ENCODE measurements around the gene MERTK. TPM values are rescaled to one million over a fixed set of nuclear protein-coding genes. Genes with fewer than 3 reads are reported as not detected.
"Not testable (repeated sequence)": the region's sequence is repeated elsewhere in the genome, so short reads cannot be mapped to it uniquely, and the experiment has no call there.

Gene MERTK
- total RNA-seq = 10 to 100 TPM; 10.6 to 36.6 (median 24.6) TPM

DNA sequence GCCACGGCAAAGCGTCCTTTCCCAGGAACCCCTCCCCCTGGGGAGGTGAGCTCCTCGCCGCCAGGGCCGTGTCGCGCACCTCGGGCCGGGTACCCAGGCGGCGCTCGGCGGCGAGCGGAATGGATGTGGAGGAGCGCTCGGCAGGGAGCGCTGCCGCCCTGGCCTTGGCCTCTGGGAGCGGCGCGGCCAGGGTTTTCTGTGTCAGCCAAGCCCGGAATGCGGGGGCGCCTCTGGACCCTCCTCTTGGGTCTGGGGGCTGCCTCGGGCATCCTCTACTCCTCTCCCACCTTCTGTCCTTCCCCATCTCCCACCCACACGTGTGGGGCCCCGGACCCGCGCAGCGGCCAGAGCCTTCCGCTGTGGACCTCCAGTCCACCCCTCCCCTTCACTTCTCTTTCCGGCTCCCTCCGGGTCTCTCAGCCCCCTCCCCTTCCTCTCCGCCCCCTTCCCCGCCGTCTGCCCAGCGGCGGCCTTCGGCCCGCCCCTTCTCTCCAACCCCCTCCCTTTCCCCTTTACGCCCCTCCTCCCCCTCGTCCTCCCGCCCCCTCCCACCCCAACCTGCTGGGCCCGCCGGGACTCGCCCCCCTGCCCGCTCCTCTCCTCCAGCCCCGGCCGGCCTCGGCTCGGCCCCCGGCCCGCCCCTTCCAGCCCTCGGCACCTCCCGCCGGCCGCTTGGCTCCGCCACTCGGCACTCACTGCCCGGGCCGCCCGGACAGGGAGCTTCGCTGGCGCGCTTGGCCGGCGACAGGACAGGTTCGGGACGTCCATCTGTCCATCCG lies at the start of gene MERTK:
Gene MERTK, plus strand, starts transcription at position 684 of the 779 bp plus-strand sequence. CDS start 129 bp downstream, outside the sequence.
- intact Hi-C loops (cut with DNase I; ENCODE audit: low total_unique reads) = loop anchor here (5.0 kb wide), 1 partner anchor 149 kb away; no protein-coding TSS in a partner anchor
- Histone ChIP-seq H3K36me3 (no peaks in the 10 kb centered on the region), H3K4me1 (peaks cover 4 to 5% of the 10 kb centered on the region in 2 donors), H3K27ac (peak within 1 kb of the TSS; percentile 87 to 96), H3K4me3 (peak within 1 kb of the TSS; percentile 67 to 81), H3K27me3 (no peaks in the 10 kb centered on the region), H3K9me3 (no peaks in the 10 kb centered on the region)
- TF ChIP-seq, protein P1, sequence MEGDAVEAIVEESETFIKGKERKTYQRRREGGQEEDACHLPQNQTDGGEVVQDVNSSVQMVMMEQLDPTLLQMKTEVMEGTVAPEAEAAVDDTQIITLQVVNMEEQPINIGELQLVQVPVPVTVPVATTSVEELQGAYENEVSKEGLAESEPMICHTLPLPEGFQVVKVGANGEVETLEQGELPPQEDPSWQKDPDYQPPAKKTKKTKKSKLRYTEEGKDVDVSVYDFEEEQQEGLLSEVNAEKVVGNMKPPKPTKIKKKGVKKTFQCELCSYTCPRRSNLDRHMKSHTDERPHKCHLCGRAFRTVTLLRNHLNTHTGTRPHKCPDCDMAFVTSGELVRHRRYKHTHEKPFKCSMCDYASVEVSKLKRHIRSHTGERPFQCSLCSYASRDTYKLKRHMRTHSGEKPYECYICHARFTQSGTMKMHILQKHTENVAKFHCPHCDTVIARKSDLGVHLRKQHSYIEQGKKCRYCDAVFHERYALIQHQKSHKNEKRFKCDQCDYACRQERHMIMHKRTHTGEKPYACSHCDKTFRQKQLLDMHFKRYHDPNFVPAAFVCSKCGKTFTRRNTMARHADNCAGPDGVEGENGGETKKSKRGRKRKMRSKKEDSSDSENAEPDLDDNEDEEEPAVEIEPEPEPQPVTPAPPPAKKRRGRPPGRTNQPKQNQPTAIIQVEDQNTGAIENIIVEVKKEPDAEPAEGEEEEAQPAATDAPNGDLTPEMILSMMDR (IDR thresholded peaks at IDR 0.05) = peak; percentile 75 to 76 (median 76)
- peak; percentile 53 to 73 for TF ChIP-seq POLR2A (IDR thresholded peaks at IDR 0.05)
- peak; percentile 87 to 90 for DNase-seq

DNA sequence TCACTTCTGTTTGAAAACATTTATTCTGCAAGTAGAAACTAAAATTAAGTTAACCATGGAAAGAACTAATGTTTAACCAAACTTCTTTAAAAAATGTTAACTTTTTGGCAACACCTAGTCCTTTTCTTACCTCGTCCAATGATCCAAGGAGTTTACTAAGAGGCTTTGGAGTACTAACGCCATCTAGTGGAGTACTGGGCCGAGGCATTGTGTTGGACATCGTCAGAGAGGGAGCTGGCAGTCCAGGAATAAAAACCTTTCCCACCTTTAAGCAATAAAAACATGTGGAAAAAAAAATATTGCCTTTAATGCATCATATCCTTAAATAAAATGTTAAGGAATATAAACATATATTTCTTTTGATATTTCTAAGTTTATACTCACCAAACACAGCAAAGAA lies 47.8 kb upstream of the MERTK start:
- H3K36me3 ChIP-seq; intact Hi-C loops (cut with DNase I; ENCODE audit: low total_unique reads); H3K9me3 ChIP-seq; DNase-seq; H3K27ac ChIP-seq; H3K4me3 ChIP-seq; H3K4me1 ChIP-seq; H3K27me3 ChIP-seq: not testable (repeated sequence)
- TF ChIP-seq, protein P1 (IDR thresholded peaks at IDR 0.05) = peak in 1 of 4 experiments; percentile 21

DNA sequence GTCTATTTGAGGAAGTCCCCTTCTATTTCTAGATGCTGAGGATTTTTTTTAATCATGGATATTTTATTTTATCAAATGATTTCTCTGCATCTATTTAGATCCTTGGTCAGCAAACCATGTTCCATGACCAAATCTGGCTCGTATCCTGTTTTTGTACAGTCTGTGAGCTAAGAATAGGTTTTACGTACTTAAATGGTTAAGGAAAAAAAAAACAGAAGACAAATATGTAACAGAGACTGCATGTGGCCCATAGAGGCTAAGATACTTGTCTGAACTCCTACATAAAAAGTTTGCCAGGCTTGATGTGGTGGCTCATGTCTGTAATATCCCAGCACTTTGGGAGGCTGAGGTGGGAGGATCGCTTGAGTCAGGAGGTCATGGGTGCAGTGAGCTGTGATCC lies 45.9 kb upstream of the MERTK start:
- H3K4me3 ChIP-seq; H3K36me3 ChIP-seq; intact Hi-C loops (cut with DNase I; ENCODE audit: low total_unique reads); H3K27me3 ChIP-seq; H3K4me1 ChIP-seq; H3K9me3 ChIP-seq; H3K27ac ChIP-seq; DNase-seq: not testable (repeated sequence)

DNA sequence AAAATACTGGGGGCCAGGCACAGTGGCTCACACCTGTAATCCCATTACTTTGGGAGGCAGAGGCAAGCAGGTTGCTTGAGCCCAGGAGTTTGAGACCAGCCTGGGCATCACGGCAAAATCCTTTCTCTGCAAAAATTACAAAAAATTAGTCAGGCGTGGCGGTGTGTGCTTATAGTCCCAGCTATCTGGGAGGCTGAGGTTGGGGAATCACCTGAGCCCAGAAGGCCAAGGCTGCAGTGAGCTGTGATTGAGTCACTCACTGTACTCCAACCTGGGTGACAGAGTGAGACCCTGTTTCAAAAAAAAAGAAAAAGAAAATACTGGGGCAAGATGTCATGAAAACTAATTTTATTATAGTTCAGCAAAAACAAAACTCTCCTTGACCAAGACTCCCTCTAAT lies 38.4 kb upstream of the MERTK start:
- H3K4me1 ChIP-seq; DNase-seq; H3K4me3 ChIP-seq; H3K27me3 ChIP-seq; H3K27ac ChIP-seq; intact Hi-C loops (cut with DNase I; ENCODE audit: low total_unique reads); H3K9me3 ChIP-seq; H3K36me3 ChIP-seq: not testable (repeated sequence)

DNA sequence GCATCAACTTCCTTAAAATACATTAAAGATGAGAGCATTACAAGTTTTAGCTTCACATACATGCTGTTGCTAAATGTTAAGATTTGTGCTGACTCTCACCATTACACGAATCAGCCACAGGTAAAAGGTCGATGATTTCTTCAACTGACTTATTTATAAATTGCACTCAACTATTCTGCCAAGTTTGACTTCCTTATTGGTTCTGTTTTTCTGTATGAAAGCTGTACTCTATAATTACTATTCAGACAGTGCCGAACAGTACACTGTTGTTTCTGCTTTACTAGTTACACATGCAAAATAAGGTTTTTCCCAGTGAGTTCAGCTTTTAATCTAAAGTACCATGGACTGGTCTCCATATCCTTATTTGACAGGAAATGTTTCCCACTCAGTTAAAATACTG lies 33.3 kb upstream of the MERTK start:
- intact Hi-C loops (cut with DNase I; ENCODE audit: low total_unique reads); H3K27me3 ChIP-seq; H3K9me3 ChIP-seq; H3K27ac ChIP-seq; H3K4me3 ChIP-seq; H3K36me3 ChIP-seq; H3K4me1 ChIP-seq; DNase-seq: not testable (repeated sequence)

DNA sequence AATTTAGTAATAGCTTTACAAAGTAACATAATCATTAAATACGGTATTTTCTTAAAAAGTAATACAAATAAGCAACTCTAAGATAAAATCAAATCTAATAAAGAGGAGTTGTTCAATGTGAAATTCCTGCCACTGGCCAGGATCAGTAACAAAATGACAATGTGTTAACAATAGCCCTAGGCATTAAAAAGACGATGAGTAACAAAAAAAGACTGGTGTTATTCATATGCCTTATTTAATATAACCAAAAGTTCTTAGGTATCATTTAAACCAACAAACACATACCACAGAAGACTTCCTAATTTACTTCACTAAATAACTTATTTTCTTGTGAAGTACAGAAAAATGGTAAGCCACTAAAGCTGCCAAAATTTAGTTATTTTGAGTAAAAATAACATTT lies 25.6 kb upstream of the MERTK start:
- H3K36me3 ChIP-seq; H3K4me1 ChIP-seq; H3K9me3 ChIP-seq; intact Hi-C loops (cut with DNase I; ENCODE audit: low total_unique reads); H3K27ac ChIP-seq; DNase-seq; H3K4me3 ChIP-seq; H3K27me3 ChIP-seq: not testable (repeated sequence)

DNA sequence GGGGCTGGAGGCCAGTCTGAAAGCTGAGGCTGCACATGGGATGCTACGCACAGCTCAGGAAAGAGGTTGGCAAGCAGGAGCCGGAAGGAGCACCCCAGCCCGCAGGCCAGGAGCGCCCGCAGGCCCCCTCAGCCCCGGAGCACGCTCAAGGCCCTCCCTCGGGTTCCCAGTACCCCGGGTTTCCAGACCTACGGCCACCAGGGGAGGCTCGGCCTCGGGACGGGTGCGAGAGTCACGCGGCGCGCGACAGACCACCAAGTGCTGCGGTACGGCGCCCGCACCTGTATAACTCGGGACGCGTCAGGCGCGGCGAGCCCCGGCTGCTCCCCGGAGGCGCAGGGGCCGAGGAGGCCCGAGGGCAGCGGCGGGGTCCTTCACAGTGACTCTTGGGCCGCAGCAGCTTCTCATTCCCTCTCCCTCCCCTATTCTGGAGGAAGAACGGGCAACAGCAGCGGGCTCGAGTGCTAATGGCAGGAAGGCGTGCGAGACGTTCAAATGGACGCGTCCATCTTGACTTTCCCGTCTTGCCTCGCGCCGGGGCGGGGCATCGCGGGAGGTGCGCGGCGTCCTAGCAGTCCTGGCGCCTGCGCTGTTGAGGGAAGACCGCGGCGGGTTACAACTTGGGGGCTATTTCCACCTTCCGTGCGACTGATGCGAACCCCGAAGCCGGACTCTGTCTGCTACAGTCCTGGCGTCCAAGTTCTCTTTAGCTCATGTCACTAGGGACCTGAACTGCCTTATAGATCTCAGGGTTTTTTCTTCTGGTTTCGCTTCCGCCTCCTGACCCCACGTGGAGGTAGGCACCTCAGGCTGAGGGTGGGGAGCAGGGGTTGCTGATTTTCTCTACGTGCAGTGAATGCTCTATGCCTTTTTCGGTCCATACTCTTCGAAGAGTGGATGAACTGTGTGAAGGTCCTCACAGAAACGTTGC lies 14.5 kb upstream of the MERTK start, which contains the start of gene ANAPC1:
Gene ANAPC1, minus strand, starts transcription at position 533 of the 931 bp plus-strand sequence. CDS start 3,368 bp downstream, outside the sequence.
- Histone ChIP-seq H3K4me1 (no peaks in the 10 kb centered on the region), H3K9me3 (no peaks in the 10 kb centered on the region), H3K27ac (peak within 1 kb of the TSS; percentile 77 to 87), H3K4me3 (peak within 1 kb of the TSS; percentile 84 to 90), H3K36me3 (no peaks in the 10 kb centered on the region), H3K27me3 (no peaks in the 10 kb centered on the region)
- peak; percentile 63 to 76 for DNase-seq
- intact Hi-C loops (cut with DNase I; ENCODE audit: low total_unique reads) = no loop called here
- TF ChIP-seq, protein P1 (IDR thresholded peaks at IDR 0.05) = no peak
- peak; percentile 19 to 50 for TF ChIP-seq POLR2A (IDR thresholded peaks at IDR 0.05)
